NB4 (cell line): ENCODE data around the gene CFAP92.

ENCODE experiments used
- DNase-seq: peaks from one replicate; pipeline ENCODE4 v3.0.0; 2010; ENCODE audit warnings: low read depth
- H3K4me3 ChIP-seq: one replicate; pipeline ENCODE4 v1.5.1; 2011; ENCODE audit warnings: mild to moderate bottlenecking, low read depth, low read length, moderate library complexity
- MAX ChIP-seq: IDR thresholded peaks from 2 replicates; pipeline ENCODE4 v1.6.1; 2011; ENCODE audit warnings: low read depth, low read length
- MYC ChIP-seq: IDR thresholded peaks from 2 replicates; pipeline ENCODE4 v1.6.1; 2011; ENCODE audit warnings: low read depth, low read length
- POLR2A ChIP-seq: IDR thresholded peaks from 2 replicates; pipeline ENCODE4 v1.6.1; 2011; ENCODE audit warnings: mild to moderate bottlenecking; ENCODE audit not compliant: insufficient read length; ENCODE audit errors: extremely low read depth
- TF ChIP-seq, protein P1 (sequence below): IDR thresholded peaks from one replicate; pipeline ENCODE4 v1.5.1; 2012; ENCODE audit warnings: low read depth, low read length

CFAP92 gene

DNA sequence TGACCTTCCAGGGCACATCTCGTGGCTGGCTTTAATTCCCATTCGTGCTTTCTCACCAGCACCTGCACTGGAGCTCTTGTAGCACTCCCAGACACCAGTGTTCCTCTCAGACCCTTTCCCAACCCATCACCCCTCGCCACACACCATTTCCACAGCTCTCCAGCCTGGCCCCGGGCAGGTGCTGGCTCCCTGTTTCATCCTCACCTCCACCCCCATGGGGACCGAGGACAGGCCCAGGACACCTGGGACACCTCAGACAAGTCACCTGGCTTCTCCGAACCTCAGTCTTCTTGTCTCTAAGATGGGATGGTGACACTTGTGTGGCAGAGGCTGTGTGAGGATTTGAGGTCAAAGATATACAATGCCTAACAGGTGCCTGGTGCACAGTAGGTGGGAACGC is 39.3 kb upstream of the CFAP92 start:
- H3K4me3 ChIP-seq: no peak overlapping the region
- no peak for DNase-seq
- TF ChIP-seq MAX (no peak), POLR2A (no peak), MYC (no peak)
- TF ChIP-seq, protein P1, sequence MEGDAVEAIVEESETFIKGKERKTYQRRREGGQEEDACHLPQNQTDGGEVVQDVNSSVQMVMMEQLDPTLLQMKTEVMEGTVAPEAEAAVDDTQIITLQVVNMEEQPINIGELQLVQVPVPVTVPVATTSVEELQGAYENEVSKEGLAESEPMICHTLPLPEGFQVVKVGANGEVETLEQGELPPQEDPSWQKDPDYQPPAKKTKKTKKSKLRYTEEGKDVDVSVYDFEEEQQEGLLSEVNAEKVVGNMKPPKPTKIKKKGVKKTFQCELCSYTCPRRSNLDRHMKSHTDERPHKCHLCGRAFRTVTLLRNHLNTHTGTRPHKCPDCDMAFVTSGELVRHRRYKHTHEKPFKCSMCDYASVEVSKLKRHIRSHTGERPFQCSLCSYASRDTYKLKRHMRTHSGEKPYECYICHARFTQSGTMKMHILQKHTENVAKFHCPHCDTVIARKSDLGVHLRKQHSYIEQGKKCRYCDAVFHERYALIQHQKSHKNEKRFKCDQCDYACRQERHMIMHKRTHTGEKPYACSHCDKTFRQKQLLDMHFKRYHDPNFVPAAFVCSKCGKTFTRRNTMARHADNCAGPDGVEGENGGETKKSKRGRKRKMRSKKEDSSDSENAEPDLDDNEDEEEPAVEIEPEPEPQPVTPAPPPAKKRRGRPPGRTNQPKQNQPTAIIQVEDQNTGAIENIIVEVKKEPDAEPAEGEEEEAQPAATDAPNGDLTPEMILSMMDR: no peak

GRCh38 chr3:129032716-129033115 is 38.8 kb upstream of the CFAP92 start:
- H3K4me3 ChIP-seq: no peak overlapping the region
- TF ChIP-seq POLR2A (no peak), MYC (no peak)
- no peak for DNase-seq

- no peak for TF ChIP-seq POLR2A
- DNase-seq: no peak
- no peak overlapping the region for H3K4me3 ChIP-seq
Observed at GRCh38 chr3:129031476-129032215, 37.8 kb upstream of the CFAP92 start.

DNA sequence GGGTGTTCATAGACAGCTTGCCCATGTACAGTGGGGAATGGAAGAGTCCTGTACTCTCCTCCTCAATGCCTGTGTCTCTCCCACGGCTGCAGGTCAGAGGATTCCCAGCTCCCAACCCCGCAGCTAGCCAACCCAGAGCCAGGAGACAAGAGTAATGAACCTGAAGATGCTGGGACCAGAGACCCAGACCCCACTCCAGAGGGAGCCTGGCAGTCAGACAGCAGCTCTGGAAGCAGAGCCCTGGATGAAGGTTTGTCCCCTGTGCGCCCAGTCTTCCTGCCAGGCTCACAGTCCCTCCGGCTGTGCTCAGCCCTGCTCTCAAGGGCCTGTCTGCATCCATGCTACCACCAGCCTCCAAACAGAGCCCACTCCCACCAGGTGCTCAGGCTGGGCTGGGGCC is 36.7 kb upstream of the CFAP92 start:
- H3K4me3 ChIP-seq: no peak overlapping the region
- TF ChIP-seq MYC: no peak
- TF ChIP-seq, protein P1: no peak
- TF ChIP-seq MAX: no peak
- TF ChIP-seq POLR2A: no peak
- DNase-seq: no peak

GRCh38 chr3:129028866-129029265 is 35.0 kb upstream of the CFAP92 start:
- no peak overlapping the region for H3K4me3 ChIP-seq
- no peak for TF ChIP-seq MYC
- TF ChIP-seq, protein P1: no peak
- TF ChIP-seq MAX: no peak
- no peak for TF ChIP-seq POLR2A
- DNase-seq: no peak

DNA sequence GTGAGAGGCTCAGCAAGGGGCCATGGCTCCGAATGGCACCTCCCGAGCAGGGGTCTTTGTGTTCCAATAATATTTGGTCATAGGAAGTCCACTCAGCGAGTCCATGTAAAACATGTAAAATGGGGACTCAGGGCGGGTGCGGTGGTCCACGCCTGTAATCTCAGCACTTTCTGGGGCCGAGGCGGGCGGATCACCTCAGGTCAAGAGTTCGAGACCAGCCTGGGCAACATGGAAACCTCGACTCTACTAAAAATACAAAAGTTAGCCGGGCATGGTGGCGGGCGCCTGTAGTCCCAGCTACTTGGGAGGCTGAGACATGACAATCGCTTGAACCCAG is 33.6 kb upstream of the CFAP92 start:
- H3K4me3 ChIP-seq: peak overlapping the region; percentile 28
- TF ChIP-seq, protein P1: no peak
- TF ChIP-seq MYC (no peak), MAX (no peak), POLR2A (no peak)
- no peak for DNase-seq
